ENCODE results near the gene PMEL.
A peak's percentile ranks its signal among the peaks of the same experiment; 100 is the strongest.
"Not testable (repeated sequence)": the region's sequence is repeated elsewhere in the genome, so short reads cannot be mapped to it uniquely, and the experiment has no call there.

Gene PMEL

GRCh38 chr12:55965941-55966407 is at the start of gene PMEL:
PMEL (minus strand) TSS chr12:55966042; CDS start chr12:55966011, 31 bp downstream.
- Histone ChIP-seq H3K4me1 (ENCODE audit: control insufficient read depth, insufficient read depth, low read length) (peaks cover 8% of the 10 kb centered on the region), H3K27ac (ENCODE audit: low read length) (no peak within 1 kb of the TSS), H3K36me3 (ENCODE audit: control insufficient read depth, insufficient read depth, low read length) (peaks cover 3% of the 10 kb centered on the region; the same call in 1 of the 2 replicates), H3K9me3 (ENCODE audit: control insufficient read depth, insufficient read depth, low read length) (no peaks in the 10 kb centered on the region), H3K27me3 (ENCODE audit: control insufficient read depth, insufficient read depth, low read length) (no peaks in the 10 kb centered on the region), H3K4me3 (ENCODE audit: low read length) (peak within 1 kb of the TSS; percentile 84)
- no peak for DNase-seq (ENCODE audit: low read depth, low spot score)
- no CpG with 5 or more reads among the region's 4 CpGs for WGBS (ENCODE audit: insufficient coverage, insufficient read length)

GRCh38 chr12:56014205-56014604 is 48.4 kb upstream of the PMEL start:
- no peak overlapping the region for H3K4me3 ChIP-seq (ENCODE audit: low read length)
- WGBS (ENCODE audit: insufficient coverage, insufficient read length): no CpG with 5 or more reads among the region's 2 CpGs
- no peaks in the 10 kb centered on the region for H3K4me1 ChIP-seq (ENCODE audit: control insufficient read depth, insufficient read depth, low read length)
- no peaks in the 10 kb centered on the region for H3K36me3 ChIP-seq (ENCODE audit: control insufficient read depth, insufficient read depth, low read length)
- no peak overlapping the region for H3K27ac ChIP-seq (ENCODE audit: low read length)
- DNase-seq (ENCODE audit: low read depth, low spot score): no peak
- no peaks in the 10 kb centered on the region for H3K27me3 ChIP-seq (ENCODE audit: control insufficient read depth, insufficient read depth, low read length)
- no peaks in the 10 kb centered on the region for H3K9me3 ChIP-seq (ENCODE audit: control insufficient read depth, insufficient read depth, low read length)

GRCh38 chr12:56013482-56013881 is 47.6 kb upstream of the PMEL start:
- Histone ChIP-seq H3K4me1 (ENCODE audit: control insufficient read depth, insufficient read depth, low read length) (no peaks in the 10 kb centered on the region), H3K27me3 (ENCODE audit: control insufficient read depth, insufficient read depth, low read length) (no peaks in the 10 kb centered on the region), H3K4me3 (ENCODE audit: low read length) (no peak overlapping the region), H3K27ac (ENCODE audit: low read length) (no peak overlapping the region), H3K36me3 (ENCODE audit: control insufficient read depth, insufficient read depth, low read length) (no peaks in the 10 kb centered on the region), H3K9me3 (ENCODE audit: control insufficient read depth, insufficient read depth, low read length) (no peaks in the 10 kb centered on the region)
- no CpG with 5 or more reads among the region's 5 CpGs for WGBS (ENCODE audit: insufficient coverage, insufficient read length)
- DNase-seq (ENCODE audit: low read depth, low spot score): no peak

GRCh38 chr12:56011509-56012090 is 45.8 kb upstream of the PMEL start:
- DNase-seq (ENCODE audit: low read depth, low spot score): no peak
- no peak overlapping the region for H3K4me3 ChIP-seq (ENCODE audit: low read length)
- H3K27ac ChIP-seq (ENCODE audit: low read length): no peak overlapping the region
- H3K36me3 ChIP-seq (ENCODE audit: control insufficient read depth, insufficient read depth, low read length): no peaks in the 10 kb centered on the region
- no CpG with 5 or more reads among the region's 2 CpGs for WGBS (ENCODE audit: insufficient coverage, insufficient read length)
- no peaks in the 10 kb centered on the region for H3K9me3 ChIP-seq (ENCODE audit: control insufficient read depth, insufficient read depth, low read length)
- no peaks in the 10 kb centered on the region for H3K27me3 ChIP-seq (ENCODE audit: control insufficient read depth, insufficient read depth, low read length)
- no peaks in the 10 kb centered on the region for H3K4me1 ChIP-seq (ENCODE audit: control insufficient read depth, insufficient read depth, low read length)

- WGBS (ENCODE audit: insufficient coverage, insufficient read length): no CpG with 5 or more reads among the region's 2 CpGs
- Histone ChIP-seq H3K9me3 (ENCODE audit: control insufficient read depth, insufficient read depth, low read length) (no peaks in the 10 kb centered on the region), H3K27me3 (ENCODE audit: control insufficient read depth, insufficient read depth, low read length) (no peaks in the 10 kb centered on the region), H3K27ac (ENCODE audit: low read length) (no peak overlapping the region), H3K4me3 (ENCODE audit: low read length) (no peak overlapping the region), H3K4me1 (ENCODE audit: control insufficient read depth, insufficient read depth, low read length) (no peaks in the 10 kb centered on the region), H3K36me3 (ENCODE audit: control insufficient read depth, insufficient read depth, low read length) (no peaks in the 10 kb centered on the region)
- no peak for DNase-seq (ENCODE audit: low read depth, low spot score)
Observed at GRCh38 chr12:56010111-56010570, 44.3 kb upstream of the PMEL start.

- WGBS (ENCODE audit: insufficient coverage, insufficient read length): no CpG with 5 or more reads among the region's 44 CpGs
- H3K27me3 ChIP-seq (ENCODE audit: control insufficient read depth, insufficient read depth, low read length): no peaks in the 10 kb centered on the region
- no peaks in the 10 kb centered on the region for H3K4me1 ChIP-seq (ENCODE audit: control insufficient read depth, insufficient read depth, low read length)
- no peak for DNase-seq (ENCODE audit: low read depth, low spot score)
- H3K9me3 ChIP-seq (ENCODE audit: control insufficient read depth, insufficient read depth, low read length): no peaks in the 10 kb centered on the region
- no peak overlapping the region for H3K27ac ChIP-seq (ENCODE audit: low read length)
- peak overlapping the region; percentile 84; the same call in 1 of the 2 replicates for H3K4me3 ChIP-seq (ENCODE audit: low read length)
- H3K36me3 ChIP-seq (ENCODE audit: control insufficient read depth, insufficient read depth, low read length): peaks cover 6% of the 10 kb centered on the region; the same call in 1 of the 2 replicates
Observed at GRCh38 chr12:56007564-56008559, 42.0 kb upstream of the PMEL start.

- no peaks in the 10 kb centered on the region for H3K27me3 ChIP-seq (ENCODE audit: control insufficient read depth, insufficient read depth, low read length)
- no CpG with 5 or more reads among the region's 10 CpGs for WGBS (ENCODE audit: insufficient coverage, insufficient read length)
- no peak overlapping the region for H3K4me3 ChIP-seq (ENCODE audit: low read length)
- H3K9me3 ChIP-seq (ENCODE audit: control insufficient read depth, insufficient read depth, low read length): no peaks in the 10 kb centered on the region
- H3K27ac ChIP-seq (ENCODE audit: low read length): no peak overlapping the region
- no peak for DNase-seq (ENCODE audit: low read depth, low spot score)
- no peaks in the 10 kb centered on the region for H3K4me1 ChIP-seq (ENCODE audit: control insufficient read depth, insufficient read depth, low read length)
- peaks cover 10% of the 10 kb centered on the region; the same call in 1 of the 2 replicates for H3K36me3 ChIP-seq (ENCODE audit: control insufficient read depth, insufficient read depth, low read length)
Observed at GRCh38 chr12:56004211-56004610, 38.4 kb upstream of the PMEL start.

- not testable (repeated sequence) for DNase-seq (ENCODE audit: low read depth, low spot score); H3K9me3 ChIP-seq (ENCODE audit: control insufficient read depth, insufficient read depth, low read length)
- no CpG with 5 or more reads among the region's 5 CpGs for WGBS (ENCODE audit: insufficient coverage, insufficient read length)
Observed at GRCh38 chr12:56003376-56003775, 37.5 kb upstream of the PMEL start.

GRCh38 chr12:56001487-56002100 is 35.8 kb upstream of the PMEL start:
- Histone ChIP-seq H3K4me3 (ENCODE audit: low read length) (no peak overlapping the region), H3K36me3 (ENCODE audit: control insufficient read depth, insufficient read depth, low read length) (peaks cover 10% of the 10 kb centered on the region; the same call in 1 of the 2 replicates), H3K4me1 (ENCODE audit: control insufficient read depth, insufficient read depth, low read length) (no peaks in the 10 kb centered on the region), H3K9me3 (ENCODE audit: control insufficient read depth, insufficient read depth, low read length) (no peaks in the 10 kb centered on the region), H3K27me3 (ENCODE audit: control insufficient read depth, insufficient read depth, low read length) (no peaks in the 10 kb centered on the region), H3K27ac (ENCODE audit: low read length) (no peak overlapping the region)
- no CpG with 5 or more reads among the region's 7 CpGs for WGBS (ENCODE audit: insufficient coverage, insufficient read length)
- no peak for DNase-seq (ENCODE audit: low read depth, low spot score)

More at GRCh38 chr12:56003376-56003775, 37.5 kb upstream of the PMEL start:
- not testable (repeated sequence) for H3K4me3 ChIP-seq (ENCODE audit: low read length); H3K27ac ChIP-seq (ENCODE audit: low read length); H3K27me3 ChIP-seq (ENCODE audit: control insufficient read depth, insufficient read depth, low read length); H3K4me1 ChIP-seq (ENCODE audit: control insufficient read depth, insufficient read depth, low read length); H3K36me3 ChIP-seq (ENCODE audit: control insufficient read depth, insufficient read depth, low read length)

- H3K4me1 ChIP-seq (ENCODE audit: control insufficient read depth, insufficient read depth, low read length); H3K27ac ChIP-seq (ENCODE audit: low read length); H3K27me3 ChIP-seq (ENCODE audit: control insufficient read depth, insufficient read depth, low read length); H3K9me3 ChIP-seq (ENCODE audit: control insufficient read depth, insufficient read depth, low read length); H3K36me3 ChIP-seq (ENCODE audit: control insufficient read depth, insufficient read depth, low read length); DNase-seq (ENCODE audit: low read depth, low spot score); H3K4me3 ChIP-seq (ENCODE audit: low read length): not testable (repeated sequence)
- WGBS (ENCODE audit: insufficient coverage, insufficient read length): no CpG with 5 or more reads among the region's 33 CpGs
Observed at GRCh38 chr12:55999999-56000540, 34.2 kb upstream of the PMEL start.

Data from iPS DF 6.9 (cell line).